ENCODE measurements around the gene MBP.

MBP gene

DNA sequence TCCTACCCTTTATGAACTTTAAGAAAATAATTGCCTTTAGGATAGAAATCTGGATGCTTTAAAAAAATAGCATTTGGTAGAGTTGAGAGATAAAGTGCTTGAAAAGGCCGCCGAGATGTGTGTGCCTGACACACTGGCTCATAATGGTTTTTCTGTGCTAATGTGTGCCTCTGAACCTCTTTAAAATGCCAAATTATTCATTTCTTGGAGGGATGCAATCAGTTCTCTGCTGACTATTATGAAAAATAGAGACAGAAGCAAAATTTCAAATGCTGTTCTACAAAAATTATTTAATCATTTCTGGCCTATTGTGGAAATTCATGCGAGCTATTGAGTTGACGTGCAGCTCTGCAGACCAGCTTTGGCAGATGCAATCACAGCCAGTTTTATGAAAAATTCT lies 18.0 kb upstream of the MBP start:
- no peak for DNase-seq

DNA sequence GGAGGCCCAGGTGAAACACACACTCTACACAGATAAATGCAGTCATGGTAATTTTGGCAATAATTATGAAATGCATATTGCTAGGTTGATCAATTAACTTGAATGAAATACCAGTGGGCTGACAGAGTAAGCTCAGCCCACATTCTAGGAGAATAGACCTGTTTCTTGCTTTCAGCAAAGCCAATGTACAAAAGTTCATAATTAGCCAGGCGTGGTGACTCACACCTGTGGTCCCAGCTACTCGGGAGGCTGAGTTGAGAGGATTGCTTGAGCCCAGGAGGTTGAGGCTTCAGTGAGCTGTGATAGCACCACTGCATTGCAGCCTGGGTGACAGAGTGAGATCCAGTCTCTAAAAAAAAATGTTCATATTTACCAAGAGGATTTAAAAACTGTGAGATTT lies 15.7 kb upstream of the MBP start:
- DNase-seq, result no peak

DNA sequence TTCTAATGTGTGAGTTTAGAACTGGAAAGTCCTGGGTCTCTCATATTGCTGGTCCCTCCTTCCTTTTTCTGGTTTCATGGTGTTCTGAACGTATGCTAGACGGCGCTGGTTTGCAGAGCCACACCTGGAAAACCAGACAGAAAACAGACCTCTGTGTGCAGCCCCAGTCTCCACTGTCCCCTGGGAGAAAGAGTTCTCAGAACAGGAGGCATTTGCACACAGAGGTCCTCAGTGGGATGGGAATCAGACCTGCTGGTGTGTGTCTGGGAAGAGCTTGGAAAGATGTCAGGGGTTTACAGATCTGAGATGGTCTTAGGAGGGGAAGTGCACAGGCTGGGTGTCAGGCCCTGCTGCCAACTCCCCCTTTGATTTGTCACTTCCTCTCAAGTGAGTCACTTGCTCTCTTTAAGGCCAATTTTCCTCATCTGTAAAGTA lies 14.9 kb upstream of the MBP start:
- DNase-seq, result no peak

DNA sequence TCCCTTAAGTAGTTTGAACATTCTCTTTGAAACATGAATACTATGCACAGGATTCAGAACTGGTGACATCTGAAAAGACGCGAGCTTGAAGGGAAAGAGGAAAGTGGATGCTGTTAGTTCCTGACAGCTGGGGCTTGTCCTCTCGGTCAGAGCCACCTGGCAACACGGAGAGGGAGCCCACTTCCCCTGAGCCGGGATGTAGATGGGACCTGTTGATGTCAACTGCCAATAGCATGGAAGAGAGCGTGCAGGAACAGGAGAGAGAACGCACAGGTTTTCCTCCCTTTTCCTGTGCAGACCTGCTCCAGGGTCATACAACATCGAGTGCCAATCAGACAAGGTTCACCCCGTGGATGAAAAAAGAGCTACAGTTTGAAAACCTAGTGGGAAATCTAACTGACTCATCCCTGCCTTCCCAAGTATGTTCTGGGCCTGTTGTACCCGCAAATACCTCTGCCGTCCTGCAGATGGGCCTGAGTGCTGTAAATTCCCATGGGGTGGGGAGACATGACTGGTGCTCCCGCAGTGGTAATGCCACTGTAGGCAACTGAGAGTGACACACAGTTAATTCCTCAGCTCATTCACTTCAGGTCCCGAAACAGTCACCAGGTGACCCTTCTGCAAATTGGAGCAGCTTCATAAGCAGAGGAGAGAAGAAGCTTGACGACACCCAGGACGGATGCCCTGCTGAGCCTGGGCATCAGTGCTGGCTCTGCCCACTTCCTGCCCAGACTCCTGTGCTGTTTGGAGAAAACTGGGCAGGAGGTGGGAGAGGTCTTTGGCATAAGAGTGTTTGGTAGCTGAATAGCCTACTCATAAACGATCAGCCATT lies 13.9 kb upstream of the MBP start:
- no peak for DNase-seq

DNA sequence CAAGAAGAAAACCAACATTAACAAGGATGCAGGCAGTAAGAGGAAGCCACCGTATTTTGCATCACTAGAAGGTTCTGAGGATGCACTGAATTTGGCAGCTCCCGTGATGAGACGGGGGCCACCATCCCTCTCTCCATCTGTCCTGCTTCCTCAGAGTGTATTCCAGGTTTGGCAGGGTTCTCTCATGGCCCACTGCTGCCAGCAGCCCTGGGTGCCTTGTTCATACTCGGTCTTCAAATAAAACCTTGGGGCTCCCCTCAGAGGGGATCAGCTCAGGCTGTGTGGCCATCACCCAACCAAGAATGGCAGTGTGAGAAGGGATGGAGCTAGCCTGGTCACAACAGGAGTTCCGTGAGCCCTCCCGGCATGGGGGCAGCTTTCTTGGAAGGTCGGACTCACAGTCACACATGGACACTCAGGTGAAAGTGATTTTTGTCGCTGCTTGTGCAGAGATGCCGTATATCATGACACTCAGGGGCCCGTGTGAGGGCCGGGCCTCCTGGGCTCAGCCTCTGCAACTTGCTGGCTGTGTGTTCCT lies 12.8 kb upstream of the MBP start:
- no peak for DNase-seq

DNA sequence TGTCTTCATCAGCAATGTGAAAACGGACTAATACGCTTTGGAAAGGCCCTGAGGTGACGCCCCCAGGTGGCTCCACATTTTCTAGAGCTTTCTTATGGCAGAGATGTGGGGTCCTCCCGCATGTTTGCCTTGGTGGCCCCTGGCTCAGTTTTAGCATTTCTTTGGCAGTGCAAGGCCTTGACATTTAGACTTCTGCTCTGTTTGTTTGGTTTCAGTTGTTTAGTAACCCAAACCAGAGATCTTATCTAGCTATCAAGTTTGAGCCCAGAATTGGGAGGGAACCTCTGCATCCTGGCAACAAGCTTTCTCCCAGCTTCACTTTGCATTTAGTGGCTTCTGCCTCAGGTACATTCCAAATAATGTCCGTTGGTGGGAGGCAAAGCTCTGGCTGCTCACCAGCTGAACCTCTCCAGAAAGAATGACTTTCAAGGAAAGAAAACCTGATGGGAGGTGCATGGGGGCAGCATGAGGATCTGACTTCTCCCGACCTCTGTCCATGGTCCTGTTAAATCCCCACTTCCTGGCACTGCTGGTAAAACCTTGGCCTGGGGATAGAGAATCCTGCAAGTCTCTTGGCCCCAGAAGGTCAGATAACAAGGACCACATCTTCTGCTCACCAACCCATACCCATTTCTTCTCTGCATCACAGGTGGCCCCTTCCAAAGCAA lies 12.0 kb upstream of the MBP start:
- DNase-seq, result no peak

DNA sequence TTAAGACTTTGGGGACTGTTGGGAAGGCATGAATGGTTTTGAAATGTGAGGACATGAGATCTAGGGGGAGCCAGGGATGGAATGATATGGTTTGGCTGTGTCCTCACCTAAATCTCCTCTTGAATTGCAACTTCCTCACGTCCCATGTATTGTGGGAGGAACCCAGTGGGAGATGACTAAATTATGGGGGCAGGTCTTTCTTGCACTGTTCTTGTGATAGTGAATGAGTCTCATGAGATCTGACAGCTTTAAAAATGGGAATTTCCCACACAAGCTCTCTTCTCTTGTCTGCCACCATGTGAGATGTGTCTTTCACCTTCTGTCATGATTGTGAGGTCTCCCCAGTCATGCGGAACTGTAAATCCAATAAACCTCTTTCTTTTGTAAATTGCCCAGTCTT lies 11.5 kb upstream of the MBP start:
- no peak for DNase-seq

DNA sequence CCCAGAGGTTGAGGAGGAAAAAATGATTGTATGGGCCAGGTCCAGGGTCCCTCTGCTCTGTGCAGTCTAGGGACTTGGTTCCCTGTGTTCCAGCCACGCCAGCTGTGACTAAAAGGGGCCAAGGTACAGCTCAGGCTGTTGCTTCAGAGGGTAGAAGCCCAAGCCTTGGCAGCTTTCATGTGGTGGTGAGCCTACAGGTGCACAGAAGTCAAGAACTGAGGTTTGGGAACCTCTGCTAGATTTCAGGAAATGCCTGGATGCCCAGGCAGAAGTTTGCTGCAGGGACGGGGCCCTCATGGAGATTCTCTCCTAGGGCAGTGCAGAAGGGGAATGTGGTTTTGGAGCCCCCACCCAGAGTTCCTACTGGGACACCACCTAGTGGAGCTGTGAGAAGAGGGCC lies 10.6 kb upstream of the MBP start:
- no peak for DNase-seq

DNA sequence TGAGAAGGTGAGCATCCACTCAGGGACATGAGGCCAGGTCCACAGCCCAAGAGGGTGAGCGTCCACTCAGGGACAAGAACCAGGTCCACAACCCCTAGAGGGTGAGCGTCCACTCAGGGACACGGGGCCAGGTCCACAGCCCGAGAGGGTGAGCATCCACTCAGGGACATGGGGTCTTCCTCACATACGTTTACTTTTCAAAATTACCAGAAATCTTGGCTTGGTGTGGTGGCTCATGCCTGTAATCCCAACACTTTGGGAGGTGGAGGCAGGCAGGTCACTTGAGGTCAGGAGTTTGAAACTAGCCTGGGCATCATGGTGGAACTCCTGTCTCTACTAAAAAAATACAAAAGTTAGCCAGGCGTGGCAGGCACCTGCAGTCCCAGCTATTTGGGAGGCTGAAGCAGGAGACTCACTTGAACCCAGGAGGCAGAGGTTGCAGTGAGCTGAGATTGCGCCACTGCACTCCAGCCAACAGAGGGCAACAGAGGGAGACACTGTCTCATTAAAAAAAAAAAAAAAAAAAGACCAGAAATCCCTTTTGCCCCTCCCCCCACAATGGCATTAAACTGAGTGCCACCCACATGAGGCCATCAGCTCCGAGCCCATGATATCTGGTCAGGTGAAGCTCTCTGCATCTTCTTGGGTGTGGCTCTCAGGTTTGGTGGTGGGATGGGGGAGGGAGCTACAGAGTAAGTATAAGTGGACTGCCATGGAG lies 9.0 kb upstream of the MBP start:
- DNase-seq, result no peak

DNA sequence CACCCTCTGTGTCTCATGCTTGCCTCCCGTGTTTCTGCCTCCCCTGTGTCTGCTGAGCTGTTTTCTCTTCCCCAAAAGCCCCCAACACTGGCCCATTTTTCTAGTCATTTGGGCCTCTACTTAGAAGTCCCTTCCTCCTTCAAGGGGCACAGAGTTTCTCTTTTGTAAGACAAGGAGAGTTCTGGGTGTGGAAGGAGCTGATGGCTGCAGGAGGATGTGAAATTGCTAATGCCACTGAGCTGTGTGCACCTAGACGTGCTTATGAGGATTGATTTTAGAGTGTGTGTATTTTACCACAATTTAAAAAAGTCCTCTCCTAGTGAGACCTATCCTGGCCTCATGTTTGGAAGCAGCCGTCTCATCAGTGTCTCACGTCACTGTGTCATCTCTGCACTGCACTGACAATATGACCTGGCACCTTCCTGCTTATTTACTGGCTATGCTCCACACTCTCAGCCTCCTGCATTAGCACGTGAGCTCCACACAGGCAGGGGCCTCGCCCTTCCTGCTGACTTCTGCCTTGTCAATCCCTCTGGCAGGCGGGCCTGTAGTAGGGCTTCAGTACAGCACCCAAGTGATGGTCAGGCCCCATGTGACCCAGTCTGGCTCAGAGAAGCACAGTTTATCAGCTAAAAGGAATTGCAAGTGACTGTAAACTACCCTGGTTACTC lies 8.0 kb upstream of the MBP start:
- peak; percentile 57 for DNase-seq

DNA sequence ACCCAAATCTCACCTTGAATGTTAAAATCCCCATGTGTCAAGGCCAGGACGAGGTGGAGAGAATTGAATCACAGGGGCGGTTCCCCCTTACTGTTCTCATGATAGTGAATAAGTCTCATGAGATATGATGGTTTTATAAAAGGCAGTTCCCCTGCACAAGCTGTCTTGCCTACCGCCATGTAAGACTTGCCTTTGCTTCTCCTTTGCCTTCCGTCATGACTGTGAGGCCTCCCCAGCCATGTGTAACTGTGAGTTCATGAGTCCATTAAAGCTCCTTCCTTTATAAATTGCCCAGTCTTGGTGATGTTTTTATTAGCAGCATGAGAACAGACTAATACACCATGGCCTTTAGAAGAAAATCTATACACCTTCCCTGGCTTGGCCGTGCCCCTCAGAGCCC lies 7.4 kb upstream of the MBP start:
- DNase-seq, result no peak

DNA sequence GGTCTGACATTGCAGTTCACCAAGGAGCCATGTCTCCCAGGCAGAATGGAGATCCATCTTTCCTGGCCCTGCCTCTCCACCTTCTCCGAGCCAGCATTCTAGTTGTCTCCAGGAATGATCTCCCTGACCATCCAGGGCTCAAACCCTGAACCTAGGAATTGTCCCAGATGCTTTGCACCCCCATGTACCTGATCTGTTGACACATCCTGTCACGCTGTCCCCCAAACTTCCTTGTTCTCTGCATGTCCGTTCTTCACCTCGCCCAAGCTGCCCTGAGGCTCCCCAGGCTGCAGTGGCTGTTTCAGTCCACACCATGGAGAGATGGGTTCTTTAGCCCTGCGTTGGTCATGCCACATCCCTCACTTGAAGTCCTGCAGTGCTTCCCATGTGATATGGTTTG lies 7.0 kb upstream of the MBP start:
- DNase-seq, result no peak

DNA sequence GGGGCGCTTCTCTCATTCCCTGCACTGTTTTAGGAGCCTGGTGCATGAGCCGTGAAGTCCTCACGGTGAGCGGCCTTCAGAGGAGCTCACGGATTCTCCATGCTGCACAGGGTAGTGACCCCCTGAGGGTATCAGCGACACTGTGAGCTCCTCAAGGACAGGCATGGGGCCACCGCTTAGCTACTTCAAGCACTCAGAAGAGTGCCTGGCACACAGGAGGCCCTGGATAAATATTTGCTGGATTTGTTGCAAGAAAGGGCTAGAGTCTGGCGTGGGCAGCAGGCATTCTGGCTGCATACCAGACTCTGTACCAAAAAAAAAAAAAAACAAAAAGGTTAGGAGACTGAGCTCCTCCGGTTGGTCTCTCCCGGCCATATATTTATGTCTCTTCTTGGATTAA lies 5.7 kb upstream of the MBP start:
- no peak for DNase-seq

DNA sequence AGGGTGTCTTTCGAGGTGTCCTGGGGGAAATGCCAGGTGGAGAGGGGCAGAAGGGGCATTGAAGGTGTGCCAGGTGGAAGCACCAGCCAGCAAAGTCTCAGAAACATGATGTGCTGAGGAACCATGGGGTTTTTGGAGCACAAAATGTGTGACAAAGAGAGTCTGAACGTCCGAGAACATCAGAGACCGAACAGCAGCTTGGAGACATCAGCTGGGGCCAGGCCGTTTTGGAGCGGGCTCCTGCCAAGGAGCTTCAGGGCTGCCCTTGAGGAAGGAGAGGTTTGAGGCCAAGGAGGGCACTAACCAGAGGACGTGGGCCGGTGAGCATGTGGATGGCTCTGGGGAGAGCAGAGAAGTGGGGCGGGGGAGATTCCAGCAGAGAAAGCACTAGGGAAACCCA lies 5.3 kb upstream of the MBP start:
- DNase-seq, result no peak

DNA sequence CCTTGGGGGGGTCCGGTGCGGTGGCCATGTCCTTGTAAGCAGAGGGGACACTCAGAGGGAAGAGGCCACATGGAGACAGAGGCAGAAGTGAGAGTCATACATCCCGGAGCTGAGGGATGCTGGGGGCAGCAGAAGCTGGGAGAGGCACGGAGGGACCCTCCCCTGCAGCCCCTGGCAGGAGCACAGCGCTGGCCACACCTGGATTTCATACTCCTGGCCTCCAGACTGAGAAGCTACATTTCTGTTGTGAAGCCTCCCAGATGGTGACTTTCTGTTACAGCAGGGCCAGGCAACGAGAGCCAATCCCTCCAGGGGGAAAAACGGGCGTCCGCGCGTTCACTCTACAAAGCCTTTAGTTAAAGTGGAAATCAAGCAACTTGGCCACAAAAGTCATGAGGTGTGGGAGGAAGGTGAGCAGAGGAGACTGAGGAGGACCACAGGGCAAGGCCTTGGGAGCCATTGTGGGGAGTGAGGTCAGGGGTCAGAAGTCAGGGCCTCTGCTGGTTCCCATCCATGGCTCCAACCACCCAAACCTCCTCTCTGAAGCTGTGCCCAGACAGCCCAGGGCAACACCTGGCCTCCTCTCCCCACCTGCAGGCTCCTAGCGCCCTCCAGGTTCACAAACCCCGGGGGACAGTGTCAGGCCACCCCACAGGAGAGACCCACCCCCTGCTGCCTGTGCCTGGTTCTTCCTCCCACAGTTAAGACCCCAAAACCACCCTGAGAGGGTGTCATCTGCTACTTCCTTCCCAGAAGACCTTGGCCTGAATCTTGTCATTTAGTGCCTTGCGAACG lies 4.5 kb upstream of the MBP start:
- DNase-seq, result no peak

DNA sequence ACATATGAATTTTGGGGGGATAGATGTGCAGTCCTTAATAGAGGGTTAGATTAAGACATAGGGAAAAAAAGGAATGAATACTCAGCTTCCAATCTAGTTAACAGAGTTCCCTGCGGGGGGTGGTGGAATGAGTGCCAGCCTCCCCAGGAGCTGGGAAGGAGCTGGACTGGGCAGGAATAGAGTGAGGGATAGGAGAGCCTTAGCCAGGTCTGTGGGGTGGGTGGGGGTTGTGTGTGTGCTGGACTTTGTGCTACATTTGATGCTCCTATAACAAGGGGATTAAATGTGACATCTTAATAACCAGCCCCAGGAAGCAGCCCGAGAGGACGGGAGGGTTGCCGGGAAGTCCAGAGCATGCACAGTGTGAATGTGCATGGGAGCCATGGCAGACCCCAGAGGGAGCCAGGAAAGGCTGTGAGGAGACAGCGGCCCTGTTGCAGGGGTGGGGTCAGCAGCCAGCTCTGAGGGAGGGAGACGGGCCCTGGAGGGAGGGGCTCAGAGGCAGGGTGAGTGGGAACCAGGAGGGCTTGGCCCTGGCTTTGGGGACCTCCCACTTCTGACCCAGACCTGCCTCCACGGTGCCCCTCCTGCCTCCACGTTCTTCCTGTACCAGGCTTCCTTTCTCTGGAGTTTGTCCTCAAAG lies 3.6 kb upstream of the MBP start:
- DNase-seq, result no peak

DNA sequence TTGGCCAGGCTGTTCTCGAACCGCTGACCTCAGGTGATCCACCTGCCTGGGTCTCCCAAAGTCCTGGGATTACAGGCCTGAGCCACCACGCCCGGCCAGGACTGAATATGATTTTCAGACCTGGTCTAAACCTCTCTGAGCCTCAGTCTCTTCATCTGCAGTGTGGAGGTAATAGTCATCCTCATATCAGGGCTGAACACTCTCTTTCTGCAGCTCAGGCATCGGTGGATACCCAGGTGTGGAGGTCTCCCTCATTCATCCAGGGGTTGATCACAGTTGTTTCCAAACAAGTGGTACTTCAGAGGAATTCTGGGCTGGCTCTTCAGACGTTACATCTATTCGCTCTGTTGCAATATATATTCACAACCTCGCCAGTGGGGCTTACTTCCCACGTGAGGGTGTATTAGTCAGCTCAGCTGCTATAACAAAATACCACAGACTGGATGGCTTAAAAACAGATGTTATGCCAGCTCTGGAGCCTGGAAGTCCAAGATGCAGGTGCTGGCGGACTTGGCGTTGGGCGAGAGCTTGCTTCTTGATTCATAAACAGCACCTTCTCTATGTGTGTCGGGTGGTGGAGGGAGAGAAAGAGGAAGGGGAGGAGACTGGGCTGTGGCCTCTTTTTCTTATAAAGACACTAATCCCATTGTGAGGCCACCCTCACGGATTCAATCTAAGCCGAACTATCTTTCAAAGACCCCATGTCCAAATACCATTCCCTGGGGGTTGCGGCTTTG lies 2.9 kb upstream of the MBP start:
- no peak for DNase-seq

DNA sequence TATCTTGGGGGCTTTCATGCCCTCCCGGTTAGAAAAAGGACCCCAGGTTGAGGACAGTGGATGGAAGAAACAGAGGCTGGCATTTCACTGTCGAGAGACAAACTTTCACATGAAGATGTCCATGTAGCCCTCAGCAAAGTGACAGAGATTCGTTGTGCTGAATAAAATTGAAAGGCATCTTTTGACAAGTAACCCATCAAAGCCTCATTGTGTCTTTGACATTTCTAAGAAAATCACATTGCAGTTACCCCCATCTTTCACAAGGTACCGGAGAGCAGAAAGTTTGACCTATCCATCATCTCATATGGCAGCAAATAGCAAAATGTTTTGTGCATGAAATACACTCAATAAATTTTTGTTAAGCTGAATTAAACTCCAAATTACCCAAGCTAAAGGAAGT lies 2.0 kb upstream of the MBP start:
- peak; percentile 77 for DNase-seq

DNA sequence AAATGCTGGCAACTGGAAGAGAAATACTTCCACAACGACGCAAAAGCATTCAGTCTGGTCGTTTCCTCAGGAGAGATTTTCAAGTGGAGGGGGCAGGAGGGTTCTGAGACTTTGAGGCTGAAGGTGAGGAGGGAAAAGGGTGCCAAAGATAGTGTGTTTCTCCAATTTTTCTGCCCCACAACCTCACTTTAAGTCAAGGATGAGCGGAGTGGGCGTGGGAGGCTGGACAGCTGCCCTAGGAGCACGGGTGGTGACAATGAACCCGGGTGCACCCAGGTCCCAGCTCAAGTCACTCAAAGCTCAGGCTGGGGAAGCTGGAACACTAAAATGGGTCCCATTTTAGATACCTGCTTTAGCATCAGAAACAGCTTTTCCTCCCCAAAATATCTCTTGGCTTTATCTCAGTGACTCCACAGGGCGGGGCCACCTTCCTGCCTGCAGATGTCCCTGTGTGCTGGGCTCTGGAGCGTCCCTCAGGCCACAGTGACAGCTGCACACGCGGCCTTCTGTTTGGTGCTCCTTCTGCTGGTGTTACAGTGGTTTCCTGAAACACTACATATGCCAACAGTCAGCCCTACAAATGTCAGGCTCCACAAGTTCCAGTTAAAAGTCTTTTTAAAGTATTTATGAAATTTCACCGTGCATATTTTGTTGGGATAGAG lies 1.4 kb upstream of the MBP start:
- peak; percentile 60 for DNase-seq

DNA sequence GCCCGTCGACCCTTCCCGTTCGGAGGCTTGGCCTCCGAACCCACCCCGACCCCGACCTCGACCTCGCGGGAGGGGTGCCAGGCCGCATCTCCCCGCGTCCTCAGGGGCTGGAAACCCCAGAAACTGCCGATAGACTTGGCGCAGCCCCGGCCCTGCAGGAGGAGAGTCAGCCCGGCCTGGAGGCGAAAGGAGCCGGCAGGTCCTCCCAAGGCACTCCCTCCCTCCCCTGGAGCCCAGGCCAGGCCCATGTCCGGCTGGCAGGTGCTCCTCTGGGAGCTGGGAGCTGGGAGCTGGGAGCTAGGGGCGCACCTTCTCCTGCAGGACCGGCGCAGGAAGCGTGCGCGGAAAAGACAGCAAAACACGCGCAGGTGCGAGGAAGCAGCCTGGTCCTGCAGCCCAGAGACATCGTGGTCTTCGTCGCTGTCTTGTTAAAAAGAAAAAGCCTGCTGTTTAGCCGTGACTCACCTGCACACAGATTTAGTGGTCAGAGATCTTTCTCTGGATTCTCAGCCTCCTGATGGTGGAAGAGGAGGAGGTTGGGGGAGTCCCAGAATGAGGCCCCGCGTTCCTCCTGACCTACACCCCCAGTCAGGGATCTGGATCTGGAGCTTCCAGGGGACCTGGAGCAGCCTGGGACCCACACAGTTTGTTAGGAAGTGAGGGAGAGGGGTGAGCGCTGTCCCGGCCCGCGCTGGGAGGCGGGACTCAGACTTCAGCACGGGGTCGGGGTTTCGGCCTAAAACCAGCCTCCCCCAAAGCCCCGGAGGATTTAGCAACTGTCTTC lies 660 bp upstream of the MBP start:
- DNase-seq, result no peak
